ENCODE data around the gene BTBD16. TPM values are rescaled to one million over a fixed set of nuclear protein-coding genes. Genes with fewer than 3 reads are reported as not detected.

BTBD16 gene
- total RNA-seq, 4 donors from 2014 or later: not detected

- no peak for DNase-seq
- 25 to 33% methylated on average over 3 of the region's 7 CpGs for WGBS, 2 donors
- TF ChIP-seq CTCF (IDR thresholded peaks at IDR 0.05) (no peak), POLR2A (IDR thresholded peaks at IDR 0.05) (no peak)
- H3K27ac ChIP-seq: no peak overlapping the region
- no peaks in the 10 kb centered on the region for H3K27me3 ChIP-seq
- no peak overlapping the region for H3K4me3 ChIP-seq
- H3K9me3 ChIP-seq: no peaks in the 10 kb centered on the region
- H3K36me3 ChIP-seq: no peaks in the 10 kb centered on the region
- H3K4me1 ChIP-seq: peaks cover 0 to 12% (median 7%) of the 10 kb centered on the region in 3 donors
- intact Hi-C loops (cut with DNase I): no loop called here
Observed at GRCh38 chr10:122286867-122287266, 15.8 kb downstream of the BTBD16 start.

- intact Hi-C loops (cut with DNase I): no loop called here
- WGBS, 2 donors: 62 to 76% methylated on average over 4 to 5 of the region's 5 CpGs
- no peak for DNase-seq
Observed at GRCh38 chr10:122287570-122287969, 16.5 kb downstream of the BTBD16 start.

GRCh38 chr10:122288262-122288661, 17.2 kb downstream of the BTBD16 start:
- WGBS, 2 donors: 81 to 87% methylated on average over 5 to 6 of the region's 6 CpGs

More at GRCh38 chr10:122287570-122287969, 16.5 kb downstream of the BTBD16 start:
- TF ChIP-seq CTCF (IDR thresholded peaks at IDR 0.05) (no peak), POLR2A (IDR thresholded peaks at IDR 0.05) (no peak)
- H3K4me3 ChIP-seq: no peak overlapping the region
- H3K27ac ChIP-seq: no peak overlapping the region
- no peaks in the 10 kb centered on the region for H3K9me3 ChIP-seq
- no peaks in the 10 kb centered on the region for H3K27me3 ChIP-seq
- H3K4me1 ChIP-seq: peaks cover 0 to 12% (median 7%) of the 10 kb centered on the region in 3 donors
- no peaks in the 10 kb centered on the region for H3K36me3 ChIP-seq

GRCh38 chr10:122288917-122289316, 17.8 kb downstream of the BTBD16 start:
- Histone ChIP-seq H3K4me3 (no peak overlapping the region), H3K9me3 (no peaks in the 10 kb centered on the region), H3K27me3 (no peaks in the 10 kb centered on the region), H3K36me3 (no peaks in the 10 kb centered on the region), H3K27ac (no peak overlapping the region), H3K4me1 (peaks cover 0 to 14% (median 7%) of the 10 kb centered on the region in 3 donors)
- 41 to 68% methylated on average over 2 of the region's 3 CpGs for WGBS, 2 donors
- TF ChIP-seq CTCF (IDR thresholded peaks at IDR 0.05) (no peak), POLR2A (IDR thresholded peaks at IDR 0.05) (no peak)
- no peak for DNase-seq
- intact Hi-C loops (cut with DNase I): no loop called here

More at GRCh38 chr10:122288262-122288661, 17.2 kb downstream of the BTBD16 start:
- Histone ChIP-seq H3K4me1 (peaks cover 0 to 12% (median 7%) of the 10 kb centered on the region in 3 donors), H3K27ac (no peak overlapping the region), H3K27me3 (no peaks in the 10 kb centered on the region), H3K36me3 (no peaks in the 10 kb centered on the region), H3K4me3 (no peak overlapping the region), H3K9me3 (no peaks in the 10 kb centered on the region)
- intact Hi-C loops (cut with DNase I): no loop called here
- TF ChIP-seq POLR2A (IDR thresholded peaks at IDR 0.05): no peak
- no peak for TF ChIP-seq CTCF (IDR thresholded peaks at IDR 0.05)
- DNase-seq: no peak

GRCh38 chr10:122290334-122290733, 19.2 kb downstream of the BTBD16 start:
- intact Hi-C loops (cut with DNase I): no loop called here
- no peak overlapping the region for H3K4me3 ChIP-seq
- H3K4me1 ChIP-seq: peaks cover 0 to 26% (median 12%) of the 10 kb centered on the region in 3 donors
- no peaks in the 10 kb centered on the region for H3K36me3 ChIP-seq
- no peak for DNase-seq
- no peak overlapping the region for H3K27ac ChIP-seq
- no peak for TF ChIP-seq POLR2A (IDR thresholded peaks at IDR 0.05)
- TF ChIP-seq CTCF (IDR thresholded peaks at IDR 0.05): no peak
- H3K9me3 ChIP-seq: no peaks in the 10 kb centered on the region
- H3K27me3 ChIP-seq: no peaks in the 10 kb centered on the region
- 61 to 87% methylated on average over 4 to 7 of the region's 7 CpGs for WGBS, 2 donors
